GM12892 (cell line): ENCODE results near the gene ULK1.

Experiments used
- DNase-seq: peaks from one replicate; pipeline ENCODE4 v3.0.0; 2011; ENCODE audit not compliant: insufficient read length
- FAIRE-seq: peaks from 2 replicates; lab custom pipeline; 2011; peaks lifted over from hg19 to GRCh38; lab: Jason Lieb, UNC
- POLR2A ChIP-seq: IDR thresholded peaks from 2 replicates; pipeline ENCODE4 v1.6.1; 2011; ENCODE audit warnings: low read depth, low read length, control low read depth
- POLR2AphosphoS5 ChIP-seq: IDR thresholded peaks from 2 replicates; pipeline ENCODE4 v1.6.1; 2011; ENCODE audit warnings: low read depth, low read length, control low read depth
- TAF1 ChIP-seq: IDR thresholded peaks from 2 replicates; pipeline ENCODE4 v1.6.1; 2011; ENCODE audit warnings: low read depth, mild to moderate bottlenecking, control low read depth, low read length, borderline replicate concordance

Gene ULK1

DNA sequence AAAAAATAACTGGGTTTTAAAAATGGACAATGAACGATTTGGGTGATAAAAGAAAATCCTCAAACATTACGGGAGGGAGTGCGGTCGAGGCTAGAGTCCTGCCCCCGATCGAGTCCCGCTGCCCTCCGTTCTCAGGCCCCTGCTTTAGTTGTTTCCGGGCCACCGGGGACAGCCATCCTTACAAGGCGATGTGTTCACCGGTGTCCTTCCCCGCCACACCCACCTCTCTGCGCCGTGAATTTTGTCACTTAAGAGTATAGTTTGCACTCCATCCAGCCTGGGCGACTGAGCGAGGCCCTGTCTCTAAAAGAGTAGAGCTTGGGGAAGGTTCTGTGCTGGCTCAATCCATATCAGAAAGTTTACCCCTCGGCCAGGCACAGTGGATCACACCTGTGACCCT, 2.9 kb downstream of the ULK1 start:
- TF ChIP-seq POLR2AphosphoS5 (no peak), POLR2A (no peak), TAF1 (no peak)
- FAIRE-seq (no peak), DNase-seq (no peak)

DNA sequence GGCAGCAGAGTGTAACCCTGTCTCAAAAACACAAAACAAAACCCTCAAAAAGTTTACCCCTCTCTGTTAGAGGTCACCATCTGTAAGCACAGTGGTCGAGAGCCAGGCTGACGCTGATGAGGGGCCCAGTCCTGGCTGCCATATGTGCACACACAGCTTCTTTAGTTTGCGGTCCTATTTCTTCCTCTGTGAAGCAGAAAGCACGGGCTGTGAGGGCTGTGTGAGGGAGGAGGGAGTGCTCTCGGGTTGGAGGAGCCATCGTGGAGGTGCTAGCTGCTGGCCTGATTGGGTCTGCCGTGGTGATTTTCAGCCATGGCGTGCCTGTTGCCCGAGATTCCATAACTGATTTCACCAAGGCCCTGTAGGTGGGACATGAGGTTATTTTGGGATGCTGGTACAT, 3.5 kb downstream of the ULK1 start:
- TF ChIP-seq TAF1 (no peak), POLR2AphosphoS5 (no peak), POLR2A (no peak)
- DNase-seq, result no peak
- FAIRE-seq, result no peak

DNA sequence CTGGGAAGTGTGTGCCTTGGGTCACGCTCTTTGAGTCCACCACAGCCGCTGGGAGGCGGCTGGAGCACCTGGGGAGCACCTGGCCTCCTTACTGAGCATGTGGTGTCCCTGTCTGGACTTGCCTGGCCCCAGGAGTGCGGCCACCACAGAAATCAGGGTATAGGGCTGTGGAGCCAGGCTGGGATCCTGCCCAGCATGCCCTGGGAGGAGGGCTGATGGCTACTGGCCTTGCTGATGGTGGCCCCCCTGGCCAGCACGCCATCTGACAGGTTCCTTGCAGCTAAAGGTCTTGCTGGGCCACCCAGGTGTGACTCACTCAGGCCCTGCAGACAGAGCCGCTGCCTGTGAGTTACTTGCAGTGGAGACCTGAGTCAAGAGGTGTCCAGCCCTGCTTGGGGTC, 6.0 kb downstream of the ULK1 start:
- FAIRE-seq, result no peak
- DNase-seq, result no peak
- TF ChIP-seq POLR2AphosphoS5 (no peak), POLR2A (no peak), TAF1 (no peak)

DNA sequence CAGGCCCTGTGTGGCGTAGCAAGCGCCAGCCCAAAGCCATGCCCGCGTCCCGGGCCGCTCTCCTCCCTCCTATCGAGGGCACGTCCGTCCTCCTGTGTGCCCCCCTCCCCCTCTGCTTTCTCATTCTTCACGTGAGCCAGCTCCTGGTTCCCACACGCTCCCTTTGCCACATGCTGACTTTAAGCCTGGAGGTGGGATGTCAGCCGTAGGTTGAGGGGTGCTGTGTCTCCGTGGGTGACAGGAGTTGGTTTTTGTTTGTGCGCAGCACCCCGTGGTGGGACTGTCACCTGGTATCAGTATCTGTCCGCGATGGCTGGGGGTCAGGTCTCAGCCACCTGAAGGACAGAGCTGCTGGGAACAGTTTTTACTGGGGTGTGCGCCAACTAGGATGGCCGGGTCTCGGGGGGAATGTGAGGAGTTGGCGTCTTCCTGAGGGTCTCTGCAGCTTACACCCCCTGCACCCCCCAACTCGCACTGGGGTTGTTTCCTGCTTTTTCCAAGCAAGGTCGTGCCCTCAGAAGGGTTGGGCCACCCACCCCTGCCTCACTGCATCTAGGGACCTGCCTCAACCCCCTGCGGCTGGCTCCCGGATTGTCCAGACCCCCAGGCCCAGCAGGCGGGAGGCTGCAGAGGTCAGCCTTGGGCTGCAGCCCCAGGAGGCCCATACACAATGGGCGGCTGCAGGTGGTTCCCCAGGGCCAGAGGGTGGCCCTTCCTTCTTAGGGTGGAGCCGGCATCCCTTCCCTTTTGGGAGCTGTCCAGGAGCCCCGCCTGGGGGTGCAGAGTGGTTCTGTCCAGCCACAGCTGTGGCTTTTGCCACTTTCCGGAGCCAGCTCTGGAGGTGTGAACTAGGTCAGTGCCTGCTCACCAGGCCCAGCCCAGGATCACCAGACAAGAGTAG, 7.3 kb downstream of the ULK1 start:
- TF ChIP-seq POLR2AphosphoS5 (no peak), POLR2A (no peak), TAF1 (no peak)
- DNase-seq, result no peak
- FAIRE-seq, result no peak

- DNase-seq (no peak), FAIRE-seq (no peak)
- TF ChIP-seq POLR2A, result no peak
- TF ChIP-seq POLR2AphosphoS5, result no peak
- TF ChIP-seq TAF1, result no peak
These were observed 8.2 kb downstream of the ULK1 start for GRCh38 chr12:131902332-131903241.

DNA sequence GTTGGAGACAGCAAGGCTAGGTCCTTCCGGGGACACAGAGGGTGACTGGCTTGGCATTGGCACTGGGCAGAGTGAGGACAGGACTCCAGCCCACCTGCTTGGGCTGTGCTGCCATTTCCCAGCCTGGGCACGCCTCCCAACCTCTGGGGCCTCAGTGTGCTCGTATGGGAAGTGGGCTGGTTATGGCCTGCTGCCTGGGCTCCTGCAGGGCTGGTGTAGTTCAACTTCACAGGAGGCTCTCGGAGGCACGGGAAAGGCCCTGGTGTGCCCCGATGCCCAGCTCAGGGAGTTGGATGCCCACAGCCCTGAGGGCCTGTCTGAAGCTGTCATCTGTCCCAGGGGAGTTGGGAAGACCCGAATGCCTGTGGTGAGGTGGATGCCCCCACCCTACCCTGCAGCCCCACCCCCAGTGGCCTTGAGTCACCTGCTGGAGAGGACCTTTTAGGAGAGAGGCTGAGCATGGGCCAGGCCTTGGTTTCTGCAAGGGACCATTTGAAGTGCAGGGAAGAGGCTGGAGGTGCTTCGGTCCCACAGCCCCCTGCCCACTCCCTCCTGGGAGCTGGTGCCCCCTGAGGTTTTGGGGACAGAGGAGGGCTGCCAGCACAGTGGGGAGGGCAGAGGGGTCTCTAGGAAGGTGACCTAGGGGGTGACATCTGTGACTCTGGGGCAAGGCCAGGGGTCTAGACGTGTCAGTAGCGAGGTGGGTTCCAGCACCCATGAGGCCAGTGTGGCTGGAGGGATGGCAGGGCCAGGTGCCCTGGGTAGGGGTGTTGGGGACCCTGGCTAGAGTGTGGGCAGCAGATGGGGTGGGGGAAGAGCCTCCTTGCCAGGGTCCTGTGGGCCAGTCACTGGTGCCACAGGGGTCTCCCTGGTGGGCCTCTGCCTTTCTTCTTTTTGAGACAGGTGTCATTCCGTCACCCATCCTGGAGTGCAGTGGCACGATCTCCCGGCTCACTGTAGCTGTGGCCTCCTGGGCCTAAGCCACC, 9.1 kb downstream of the ULK1 start:
- TF ChIP-seq TAF1 (no peak), POLR2AphosphoS5 (no peak), POLR2A (no peak)
- FAIRE-seq (no peak), DNase-seq (no peak)

DNA sequence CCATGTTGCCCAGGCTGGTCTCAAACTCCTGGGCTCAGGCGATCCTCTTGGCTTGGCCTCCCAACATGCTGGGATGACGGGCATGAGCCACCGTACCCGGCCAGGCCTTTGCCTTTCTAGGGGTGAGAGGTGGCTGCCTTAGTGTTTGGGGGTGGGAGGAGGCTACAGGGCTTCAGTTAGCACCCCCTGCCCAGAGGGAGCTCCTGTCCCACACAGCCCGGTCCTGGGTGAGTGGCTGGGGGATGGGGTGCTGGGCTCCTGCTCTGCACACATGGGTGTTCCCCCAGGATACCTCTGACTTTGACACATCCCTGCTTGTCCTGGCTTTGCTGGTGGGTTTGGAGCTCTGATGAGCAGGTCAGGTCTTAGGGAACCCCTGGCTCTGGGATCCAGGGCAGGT, 9.9 kb downstream of the ULK1 start:
- TF ChIP-seq TAF1 (no peak), POLR2AphosphoS5 (no peak), POLR2A (no peak)
- FAIRE-seq (no peak), DNase-seq (no peak)

GRCh38 chr12:131905081-131905629, 10.7 kb downstream of the ULK1 start:
- TF ChIP-seq POLR2A, result no peak
- TF ChIP-seq TAF1, result no peak
- TF ChIP-seq POLR2AphosphoS5, result no peak
- DNase-seq, result no peak
- FAIRE-seq, result no peak

DNA sequence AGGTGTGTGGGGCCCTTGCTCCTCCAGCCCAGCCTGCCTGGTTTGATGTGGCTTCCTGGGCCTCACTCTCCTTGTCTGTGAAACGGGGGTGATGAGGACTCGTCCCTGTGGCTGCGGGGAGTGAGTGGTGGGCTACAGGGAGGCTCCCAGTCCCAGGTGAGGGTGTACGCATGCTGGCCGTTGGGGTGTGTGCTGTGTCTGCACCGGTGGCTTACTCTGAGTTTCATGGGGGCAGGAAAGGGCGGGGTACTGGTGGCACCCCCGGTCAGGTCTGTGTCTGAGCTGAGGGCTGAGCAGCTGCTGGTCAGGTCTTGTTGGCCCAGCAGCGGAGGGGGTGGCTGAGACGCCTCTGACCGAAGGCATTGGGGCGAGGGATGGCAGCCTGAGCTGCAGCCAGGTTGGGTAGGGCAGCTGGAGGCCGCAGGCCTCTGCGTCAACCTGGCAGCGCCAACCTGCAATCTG, 11.2 kb downstream of the ULK1 start:
- TF ChIP-seq POLR2AphosphoS5 (no peak), TAF1 (no peak), POLR2A (no peak)
- no peak for DNase-seq
- no peak for FAIRE-seq

DNA sequence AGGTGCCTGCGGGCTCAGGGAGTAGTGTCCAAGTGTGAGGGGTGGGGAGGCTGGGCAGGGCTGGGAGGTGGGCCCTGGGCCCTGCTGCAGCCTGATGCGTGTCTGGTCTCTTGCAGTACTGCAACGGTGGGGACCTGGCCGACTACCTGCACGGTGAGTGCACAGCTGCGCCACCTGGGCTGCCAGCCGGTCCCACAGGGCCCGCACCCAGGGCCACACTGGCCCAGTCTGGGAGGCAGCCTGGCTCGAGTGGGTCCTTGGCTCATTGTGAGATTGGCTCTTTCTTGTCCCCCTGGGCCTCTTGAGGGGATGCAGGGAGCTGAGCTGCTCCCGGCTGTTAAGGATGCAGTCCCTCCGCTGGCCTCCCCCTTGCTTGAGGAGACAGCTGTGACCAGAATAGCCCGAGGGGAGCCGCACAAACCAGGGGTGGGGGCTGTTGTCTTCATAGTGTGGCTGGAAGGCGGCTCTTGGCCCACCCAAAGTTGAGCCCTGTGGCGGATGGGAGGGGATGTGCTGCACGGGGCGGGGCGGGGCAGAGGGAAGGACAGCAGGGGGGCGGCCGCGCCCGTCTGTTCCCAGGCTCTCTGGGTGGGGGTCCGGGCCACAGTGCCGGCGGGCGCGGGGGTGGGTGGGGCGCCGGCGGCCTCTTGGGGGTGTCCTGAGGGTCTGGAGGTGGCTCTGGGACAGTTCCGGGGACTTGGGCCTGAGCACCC, 13.1 kb downstream of the ULK1 start:
- DNase-seq (no peak), FAIRE-seq (no peak)
- TF ChIP-seq POLR2AphosphoS5 (no peak), TAF1 (no peak), POLR2A (no peak)
